GM20431 (cell line): ENCODE data around the gene TRIM49D2.
"Not testable (repeated sequence)": the region's sequence is repeated elsewhere in the genome, so short reads cannot be mapped to it uniquely, and the experiment has no call there.

Experiments used
- in situ Hi-C: fragments of 300-500 bp; cut with MseI, MboI; formaldehyde crosslinking; loops from one replicate; pipeline ENCODE4 v1.15.0; 2020; ENCODE audit warnings: low sequenced_read_pairs; ENCODE audit not compliant: unreplicated experiment

TRIM49D2 gene, protein sequence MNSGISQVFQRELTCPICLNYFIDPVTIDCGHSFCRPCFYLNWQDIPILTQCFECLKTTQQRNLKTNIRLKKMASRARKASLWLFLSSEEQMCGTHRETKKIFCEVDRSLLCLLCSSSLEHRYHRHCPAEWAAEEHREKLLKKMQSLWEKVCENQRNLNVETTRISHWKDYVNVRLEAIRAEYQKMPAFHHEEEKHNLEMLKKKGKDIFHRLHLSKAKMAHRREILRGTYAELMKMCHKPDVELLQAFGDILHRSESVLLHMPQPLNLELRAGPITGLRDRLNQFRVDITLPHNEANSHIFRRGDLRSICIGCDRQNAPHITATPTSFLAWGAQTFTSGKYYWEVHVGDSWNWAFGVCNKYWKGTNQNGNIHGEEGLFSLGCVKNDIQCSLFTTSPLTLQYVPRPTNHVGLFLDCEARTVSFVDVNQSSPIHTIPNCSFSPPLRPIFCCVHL

DNA sequence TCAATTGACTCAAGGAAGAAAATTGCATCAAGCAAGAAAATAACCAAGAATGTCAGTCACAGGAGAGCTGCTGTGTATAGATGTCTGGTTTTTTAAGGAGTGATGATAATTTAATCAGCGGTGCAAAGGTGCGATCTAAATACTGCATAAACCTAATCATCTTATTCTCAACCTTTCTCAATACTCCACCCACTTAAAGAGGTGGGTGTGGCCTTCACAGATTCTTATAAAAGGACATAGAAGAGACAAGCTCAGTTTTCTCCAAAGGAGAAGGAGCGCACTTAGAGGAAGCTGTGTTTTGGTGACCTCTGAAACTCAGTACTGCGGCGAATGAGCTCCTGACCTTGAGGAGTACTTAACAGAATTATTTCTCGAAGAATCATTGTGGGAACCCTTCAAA is at the start of gene TRIM49D2:
TSS of gene TRIM49D2 (plus strand) at position 301 of the 400 bp plus-strand sequence. CDS start 2,698 bp downstream, outside the sequence.
- in situ Hi-C loops, result not testable (repeated sequence)

DNA sequence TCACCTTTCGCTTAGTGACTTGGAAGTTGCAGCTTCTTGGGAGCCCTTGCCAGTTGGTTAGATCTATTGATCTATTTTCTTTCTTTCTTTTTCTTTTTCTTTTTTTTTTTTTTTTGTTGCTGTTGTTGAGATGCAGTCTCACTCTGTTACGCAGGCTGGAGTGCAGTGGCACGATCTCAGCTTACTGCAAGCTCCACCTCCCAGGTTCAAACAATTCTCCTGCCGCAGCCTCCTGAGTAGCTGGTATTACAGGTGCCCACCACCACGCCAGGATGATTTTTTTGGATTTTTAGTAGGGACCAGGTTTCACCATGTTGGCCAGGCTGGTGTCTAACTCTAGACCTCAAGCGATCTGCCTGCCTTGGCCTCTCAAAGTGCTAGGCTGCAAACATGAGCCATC is 46.4 kb upstream of the TRIM49D2 start:
- in situ Hi-C loops, result not testable (repeated sequence)

GRCh38 chr11:89893245-89893644 is 30.6 kb upstream of the TRIM49D2 start:
- in situ Hi-C loops, result not testable (repeated sequence)

DNA sequence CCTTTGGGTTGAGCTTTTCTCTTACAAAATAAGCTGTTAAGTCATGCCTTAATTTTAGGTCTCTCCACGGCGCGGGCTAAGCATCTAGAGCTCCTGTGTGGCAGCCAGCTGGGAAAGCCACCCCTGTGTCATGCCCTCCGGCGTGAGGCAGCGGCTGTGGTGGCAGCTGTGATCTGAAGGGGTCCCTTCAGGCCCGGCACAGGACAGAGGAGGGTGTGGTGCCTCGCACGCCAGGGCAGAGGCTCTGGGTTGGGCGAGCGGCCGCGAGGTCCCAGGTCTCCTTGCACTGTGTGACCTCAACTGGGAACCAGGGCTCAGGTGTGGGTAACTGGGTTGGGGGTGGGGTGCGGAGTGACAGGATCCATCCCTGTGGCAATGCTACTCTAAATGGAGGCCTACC is 23.1 kb upstream of the TRIM49D2 start:
- in situ Hi-C loops, result not testable (repeated sequence)

DNA sequence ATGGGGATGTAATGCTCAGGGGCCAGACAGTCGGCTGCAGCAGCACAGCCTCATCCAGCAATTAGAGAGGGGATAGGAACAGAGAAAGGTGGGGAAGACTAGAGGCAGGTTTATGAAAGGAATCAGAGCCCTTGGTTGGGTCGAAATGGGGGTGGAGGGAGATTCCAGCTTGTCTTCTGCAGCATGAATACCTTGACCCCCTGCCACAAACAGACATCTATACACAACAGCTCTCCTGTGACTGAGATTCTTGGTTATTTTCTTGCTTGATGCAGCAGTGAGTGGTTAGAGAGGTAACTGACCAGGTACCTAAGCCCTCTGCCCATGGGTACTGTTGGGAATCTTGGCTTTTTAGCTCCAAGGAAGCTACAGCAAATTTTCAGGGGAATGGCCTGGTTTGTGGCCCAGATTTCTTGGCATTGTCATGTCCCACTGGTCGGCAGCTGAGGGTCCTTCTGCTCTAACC is 1.6 kb upstream of the TRIM49D2 start, which contains the start of gene TRIM49D1:
TSS of gene TRIM49D1 (minus strand) at position 51 of the 466 bp plus-strand sequence. CDS start 4,535 bp downstream, outside the sequence.
- in situ Hi-C loops, result no loop called here

- in situ Hi-C loops, result not testable (repeated sequence)
These were observed 37.0 kb downstream of the TRIM49D2 start for GRCh38 chr11:89960833-89961232.

- in situ Hi-C loops, result not testable (repeated sequence)
These were observed 41.9 kb downstream of the TRIM49D2 start, which contains the start of gene TRIM64 for GRCh38 chr11:89965737-89966136. TSS of gene TRIM64 (plus strand) at chr11:89966037. CDS start at chr11:89968504, 2,467 bp downstream.
